GM18507 (cell line): ENCODE results near the gene ZNF860.

ENCODE experiments used
- DNase-seq: peaks from one replicate; pipeline ENCODE4 v3.0.0; 2011; ENCODE audit warnings: low read depth; ENCODE audit not compliant: insufficient read length; ENCODE audit errors: extremely low spot score
- FAIRE-seq: peaks from 2 replicates; lab custom pipeline; 2011; peaks lifted over from hg19 to GRCh38; lab: Jason Lieb, UNC

The ZNF860 gene

GRCh38 chr3:31981206-31982181 lies at the start of gene ZNF860, which contains the start of gene OSBPL10:
ZNF860 (plus strand) TSS chr3:31981750; CDS start chr3:31989080, 7,330 bp downstream.
OSBPL10 (minus strand) TSS chr3:31981262; CDS start chr3:31981179, 83 bp downstream.
- no peak for DNase-seq
- no peak for FAIRE-seq

GRCh38 chr3:31932990-31933389 lies 48.6 kb upstream of the ZNF860 start:
- FAIRE-seq = no peak

GRCh38 chr3:31934018-31934417 lies 47.5 kb upstream of the ZNF860 start:
- FAIRE-seq = no peak
- DNase-seq = no peak

More at GRCh38 chr3:31932990-31933389, 48.6 kb upstream of the ZNF860 start:
- DNase-seq = no peak

GRCh38 chr3:31934866-31935265 lies 46.7 kb upstream of the ZNF860 start:
- FAIRE-seq = no peak

GRCh38 chr3:31936420-31937060 lies 45.0 kb upstream of the ZNF860 start:
- FAIRE-seq = no peak
- DNase-seq = no peak

More at GRCh38 chr3:31934866-31935265, 46.7 kb upstream of the ZNF860 start:
- no peak for DNase-seq

GRCh38 chr3:31937225-31937624 lies 44.3 kb upstream of the ZNF860 start:
- DNase-seq (no peak), FAIRE-seq (no peak)

- DNase-seq (no peak), FAIRE-seq (no peak)
These were observed 39.1 kb upstream of the ZNF860 start for GRCh38 chr3:31942446-31942845.

GRCh38 chr3:31943041-31943440 lies 38.5 kb upstream of the ZNF860 start:
- no peak for DNase-seq
- no peak for FAIRE-seq

- no peak for FAIRE-seq
These were observed 35.9 kb upstream of the ZNF860 start for GRCh38 chr3:31945738-31946052.

GRCh38 chr3:31946484-31947081 lies 35.0 kb upstream of the ZNF860 start:
- no peak for DNase-seq
- no peak for FAIRE-seq

More at GRCh38 chr3:31945738-31946052, 35.9 kb upstream of the ZNF860 start:
- no peak for DNase-seq

- no peak for FAIRE-seq
- no peak for DNase-seq
These were observed 34.4 kb upstream of the ZNF860 start for GRCh38 chr3:31947162-31947561.

GRCh38 chr3:31947671-31948091 lies 33.9 kb upstream of the ZNF860 start:
- DNase-seq = no peak
- no peak for FAIRE-seq

GRCh38 chr3:31948280-31948679 lies 33.3 kb upstream of the ZNF860 start:
- DNase-seq (no peak), FAIRE-seq (no peak)

GRCh38 chr3:31952205-31952604 lies 29.3 kb upstream of the ZNF860 start:
- FAIRE-seq (peak; percentile 85), DNase-seq (peak; percentile 43)

- DNase-seq (no peak), FAIRE-seq (no peak)
These were observed 28.5 kb upstream of the ZNF860 start for GRCh38 chr3:31953091-31953490.

GRCh38 chr3:31953636-31954035 lies 27.9 kb upstream of the ZNF860 start:
- no peak for DNase-seq
- no peak for FAIRE-seq

- DNase-seq (no peak), FAIRE-seq (no peak)
These were observed 26.0 kb upstream of the ZNF860 start for GRCh38 chr3:31955581-31955980.

- FAIRE-seq = no peak
- no peak for DNase-seq
These were observed 24.4 kb upstream of the ZNF860 start for GRCh38 chr3:31957106-31957505.

- no peak for FAIRE-seq
- DNase-seq = no peak
These were observed 22.8 kb upstream of the ZNF860 start for GRCh38 chr3:31958701-31959152.

GRCh38 chr3:31959251-31959650 lies 22.3 kb upstream of the ZNF860 start:
- no peak for DNase-seq
- FAIRE-seq = no peak
